SK-N-MC (cell line): Measurements from ENCODE around the gene IL1R1.

Source experiments
- EZH2 ChIP-seq: fragments of 200-600 bp; sonication (generic); IDR thresholded peaks from one replicate; pipeline ENCODE4 v1.6.1; 2017; ENCODE audit warnings: antibody characterized with exemption
- FOXP2 ChIP-seq: optimal IDR thresholded peaks from 2 replicates; pipeline ENCODE3; 2011; ENCODE audit warnings: mild to moderate bottlenecking, moderate library complexity; ENCODE audit not compliant: insufficient read depth; ENCODE audit errors: extremely low read length, control extremely low read depth
- POLR2AphosphoS5 ChIP-seq: IDR thresholded peaks from 2 replicates; pipeline ENCODE4 v1.6.1; 2012; ENCODE audit warnings: mild to moderate bottlenecking, low read depth, low read length, borderline replicate concordance

GRCh38 chr2:102179788-102180686, 37.5 kb downstream of the IL1R1 start:
- TF ChIP-seq POLR2AphosphoS5 (no peak), EZH2 (no peak), FOXP2 (no peak)
